MM.1S (cell line): ENCODE measurements around the gene ELK1.

Source experiments
- DNase-seq: peaks from one replicate; pipeline ENCODE4 v3.0.0-alpha.2; 2015
- H2AFZ ChIP-seq: fragments of 300-600 bp; sonication (generic); 2 replicates; pipeline ENCODE4 v1.6.0; 2016; ENCODE audit warnings: antibody characterized with exemption, low read length
- H3F3A ChIP-seq: fragments of 300-600 bp; sonication (generic); 2 replicates; pipeline ENCODE4 v1.6.1; 2016; ENCODE audit warnings: mild to moderate bottlenecking, antibody characterized with exemption, low read length, moderate library complexity, mixed read lengths; ENCODE audit not compliant: insufficient read depth
- H3K27ac ChIP-seq: fragments of 300-600 bp; sonication (generic); 2 replicates; pipeline ENCODE4 v1.5.1; 2016; ENCODE audit warnings: mild to moderate bottlenecking, low read length
- H3K27me3 ChIP-seq: fragments of 300-600 bp; sonication (generic); replicated peaks from 2 replicates; pipeline ENCODE4 v1.6.0; 2016; ENCODE audit warnings: low read length; ENCODE audit not compliant: insufficient read depth
- H3K36me3 ChIP-seq: fragments of 300-600 bp; sonication (generic); replicated peaks from 2 replicates; pipeline ENCODE4 v1.6.1; 2016; ENCODE audit warnings: mild to moderate bottlenecking, low read length, mixed read lengths; ENCODE audit not compliant: insufficient read depth
- H3K4me1 ChIP-seq: fragments of 300-600 bp; sonication (generic); 2 replicates; pipeline ENCODE4 v1.6.1; 2016; ENCODE audit warnings: low read length, mixed read lengths
- H3K4me2 ChIP-seq: fragments of 300-600 bp; sonication (generic); 2 replicates; pipeline ENCODE4 v1.6.0; 2016; ENCODE audit warnings: low read depth, low read length
- H3K4me3 ChIP-seq: fragments of 300-600 bp; sonication (generic); 2 replicates; pipeline ENCODE4 v1.5.1; 2016; ENCODE audit warnings: low read length, mixed read lengths
- H3K79me2 ChIP-seq: fragments of 300-600 bp; sonication (generic); 2 replicates; pipeline ENCODE4 v1.6.1; 2016; ENCODE audit warnings: mixed run types, low read length, mixed read lengths
- H3K9ac ChIP-seq: fragments of 300-600 bp; sonication (generic); 2 replicates; pipeline ENCODE4 v1.6.1; 2016; ENCODE audit warnings: low read length, mixed read lengths
- H3K9me2 ChIP-seq: fragments of 300-600 bp; sonication (generic); replicated peaks from 2 replicates; pipeline ENCODE4 v1.6.1; 2016; ENCODE audit warnings: mild to moderate bottlenecking, low read length, mixed read lengths; ENCODE audit not compliant: insufficient read depth
- H3K9me3 ChIP-seq: fragments of 300-600 bp; sonication (generic); replicated peaks from 2 replicates; pipeline ENCODE4 v1.6.1; 2016; ENCODE audit warnings: mild to moderate bottlenecking, low read length, mixed read lengths; ENCODE audit not compliant: insufficient read depth
- H4K20me1 ChIP-seq: fragments of 300-600 bp; sonication (generic); 2 replicates; pipeline ENCODE4 v1.6.1; 2016; ENCODE audit warnings: mild to moderate bottlenecking, low read length, moderate library complexity, mixed read lengths; ENCODE audit not compliant: insufficient read depth
- CTCF ChIP-seq: fragments of 300-600 bp; sonication (generic); IDR thresholded peaks from 2 replicates; pipeline ENCODE4 v1.5.1; 2016; ENCODE audit warnings: antibody characterized with exemption, low read length, mixed read lengths
- EZH2 ChIP-seq: fragments of 300-600 bp; sonication (generic); optimal IDR thresholded peaks from 2 replicates; pipeline ENCODE3; 2017; ENCODE audit warnings: low read depth, mild to moderate bottlenecking, antibody characterized with exemption, low read length, mixed read lengths
- EZH2phosphoT487 ChIP-seq: fragments of 300-600 bp; sonication (generic); IDR thresholded peaks from 2 replicates; pipeline ENCODE4 v1.6.1; 2018; ENCODE audit warnings: antibody characterized with exemption, low read length

ELK1 gene

GRCh38 chrX:47648376-47648775 is 2.0 kb downstream of the ELK1 start:
- no peak overlapping the region for H2AFZ ChIP-seq
- no peaks in the 10 kb centered on the region for H3K4me1 ChIP-seq
- H3F3A ChIP-seq: peaks cover 9% of the 10 kb centered on the region
- peaks cover 42% of the 10 kb centered on the region for H3K79me2 ChIP-seq
- no peak overlapping the region for H3K27ac ChIP-seq
- H3K9ac ChIP-seq: no peak overlapping the region
- no peaks in the 10 kb centered on the region for H3K9me2 ChIP-seq
- H3K4me2 ChIP-seq: no peak overlapping the region
- H3K9me3 ChIP-seq: no peaks in the 10 kb centered on the region
- no peak for DNase-seq
- no peaks in the 10 kb centered on the region for H3K27me3 ChIP-seq
- TF ChIP-seq EZH2phosphoT487: no peak
- TF ChIP-seq EZH2: no peak
- no peak overlapping the region for H3K4me3 ChIP-seq
- no peaks in the 10 kb centered on the region for H4K20me1 ChIP-seq
- no peaks in the 10 kb centered on the region for H3K36me3 ChIP-seq

- no peaks in the 10 kb centered on the region for H3K36me3 ChIP-seq
Measured at GRCh38 chrX:47646636-47647035, 3.7 kb downstream of the ELK1 start.

GRCh38 chrX:47645530-47645929 is 4.8 kb downstream of the ELK1 start:
- Histone ChIP-seq H3K4me1 (no peaks in the 10 kb centered on the region), H3K4me3 (no peak overlapping the region), H3K9ac (no peak overlapping the region), H3F3A (no peaks in the 10 kb centered on the region), H3K79me2 (peaks cover 44% of the 10 kb centered on the region), H2AFZ (no peak overlapping the region), H3K27ac (no peak overlapping the region), H3K4me2 (no peak overlapping the region), H3K9me3 (no peaks in the 10 kb centered on the region), H3K9me2 (no peaks in the 10 kb centered on the region), H4K20me1 (no peaks in the 10 kb centered on the region), H3K27me3 (no peaks in the 10 kb centered on the region), H3K36me3 (no peaks in the 10 kb centered on the region)
- no peak for TF ChIP-seq EZH2
- TF ChIP-seq EZH2phosphoT487: no peak
- TF ChIP-seq CTCF: no peak
- no peak for DNase-seq

More at GRCh38 chrX:47646636-47647035, 3.7 kb downstream of the ELK1 start:
- no peak overlapping the region for H2AFZ ChIP-seq
- H3K27me3 ChIP-seq: no peaks in the 10 kb centered on the region
- H3K9me2 ChIP-seq: no peaks in the 10 kb centered on the region
- H3K79me2 ChIP-seq: peaks cover 44% of the 10 kb centered on the region
- no peaks in the 10 kb centered on the region for H3K9me3 ChIP-seq
- H3F3A ChIP-seq: peaks cover 7% of the 10 kb centered on the region
- no peak overlapping the region for H3K9ac ChIP-seq
- no peak for DNase-seq
- no peaks in the 10 kb centered on the region for H3K4me1 ChIP-seq
- no peak overlapping the region for H3K4me3 ChIP-seq
- H4K20me1 ChIP-seq: no peaks in the 10 kb centered on the region
- H3K4me2 ChIP-seq: no peak overlapping the region
- H3K27ac ChIP-seq: no peak overlapping the region
- TF ChIP-seq EZH2 (no peak), CTCF (no peak), EZH2phosphoT487 (no peak)

GRCh38 chrX:47644557-47645091 is 5.7 kb downstream of the ELK1 start:
- Histone ChIP-seq H2AFZ (no peak overlapping the region), H3K4me1 (no peaks in the 10 kb centered on the region), H3K79me2 (peaks cover 41% of the 10 kb centered on the region), H3K9me3 (no peaks in the 10 kb centered on the region), H3K4me3 (no peak overlapping the region), H3K27me3 (no peaks in the 10 kb centered on the region), H3K4me2 (no peak overlapping the region), H3K36me3 (no peaks in the 10 kb centered on the region), H3K27ac (no peak overlapping the region), H3K9me2 (no peaks in the 10 kb centered on the region), H3F3A (no peaks in the 10 kb centered on the region), H3K9ac (no peak overlapping the region), H4K20me1 (no peaks in the 10 kb centered on the region)
- TF ChIP-seq EZH2phosphoT487 (no peak), EZH2 (no peak), CTCF (peak; percentile 45)
- peak; percentile 31 for DNase-seq
